WTC11 (cell line): Measurements from ENCODE around the gene EPHB6. TPM values are rescaled to one million over a fixed set of nuclear protein-coding genes. Genes with fewer than 3 reads are reported as not detected.

Experiments used
- ATAC-seq: fragments of 200-7000 bp; cut with Tn5 transposase; 2 replicates; pipeline ENCODE4 v1.10.0; 2021; ENCODE audit warnings: mild to moderate bottlenecking, moderate library complexity
- CTCF ChIA-PET: fragments of 300-600 bp; sonication (Branson Sonifier 250); formaldehyde crosslinking; loops from one replicate; lab custom pipeline; 2021; ENCODE audit warnings: antibody characterized with exemption; lab: Charles Lee
- POLR2A ChIA-PET: fragments of 350-600 bp; sonication (Branson Sonifier 250); formaldehyde crosslinking; loops from one replicate; lab custom pipeline; 2021; ENCODE audit warnings: antibody characterized with exemption; lab: Charles Lee
- DNase-seq: peaks from one replicate; pipeline ENCODE4 v3.0.0; 2021; ENCODE audit warnings: low spot score
- H3K27ac Mint-ChIP-seq: 2 replicates; pipeline ENCODE4 v1.8.0; 2021; ENCODE audit warnings: mixed read lengths
- H3K27me3 Mint-ChIP-seq: 2 replicates; pipeline ENCODE4 v1.8.0; 2021; ENCODE audit warnings: low read depth, mild to moderate bottlenecking, moderate library complexity, mixed read lengths
- H3K36me3 Mint-ChIP-seq: 2 replicates; pipeline ENCODE4 v1.8.0; 2021; ENCODE audit warnings: mixed read lengths
- H3K4me1 Mint-ChIP-seq: 2 replicates; pipeline ENCODE4 v1.8.0; 2022; ENCODE audit warnings: mixed read lengths
- H3K4me3 Mint-ChIP-seq: 2 replicates; pipeline ENCODE4 v1.8.0; 2021; ENCODE audit warnings: mild to moderate bottlenecking, moderate library complexity, mixed read lengths
- H3K9me3 Mint-ChIP-seq: 2 replicates; pipeline ENCODE4 v1.8.0; 2021; ENCODE audit warnings: mixed read lengths
- CBFB ChIP-seq: sonication (generic); formaldehyde crosslinking; IDR thresholded peaks from 2 replicates; pipeline ENCODE4 v1.8.1; 2022; ENCODE audit warnings: mild to moderate bottlenecking, low read depth, missing genetic modification reagents
- CREB1 ChIP-seq: sonication (generic); formaldehyde crosslinking; IDR thresholded peaks from 2 replicates; pipeline ENCODE4 v1.8.0; 2023; ENCODE audit warnings: mild to moderate bottlenecking, missing genetic modification reagents
- CREM ChIP-seq: sonication (generic); formaldehyde crosslinking; IDR thresholded peaks from 2 replicates; pipeline ENCODE4 v1.8.1; 2022; ENCODE audit warnings: mild to moderate bottlenecking, missing genetic modification reagents, moderate library complexity
- FOXJ3 ChIP-seq: sonication (generic); formaldehyde crosslinking; IDR thresholded peaks from 2 replicates; pipeline ENCODE4 v1.9.0; 2021; ENCODE audit warnings: missing genetic modification reagents, mild to moderate bottlenecking, borderline replicate concordance
- FOXP1 ChIP-seq: sonication (generic); formaldehyde crosslinking; IDR thresholded peaks from 2 replicates; pipeline ENCODE4 v1.8.0; 2022; ENCODE audit warnings: missing genetic modification reagents, mild to moderate bottlenecking, moderate library complexity, borderline replicate concordance
- GTF2I ChIP-seq: fragments of 250-450 bp; sonication (Bioruptor Pico); conservative IDR thresholded peaks from 2 replicates; pipeline ENCODE4 v1.4.0; 2021; ENCODE audit warnings: mild to moderate bottlenecking
- IRF2 ChIP-seq: sonication (generic); formaldehyde crosslinking; IDR thresholded peaks from 2 replicates; pipeline ENCODE4 v1.8.0; 2022; ENCODE audit warnings: low read depth, missing genetic modification reagents, borderline replicate concordance
- NFATC4 ChIP-seq: fragments of 250-450 bp; sonication (Bioruptor Pico); IDR thresholded peaks from 2 replicates; pipeline ENCODE4 v1.9.0; 2021; ENCODE audit warnings: mild to moderate bottlenecking
- NFYB ChIP-seq: sonication (generic); formaldehyde crosslinking; conservative IDR thresholded peaks from 2 replicates; pipeline ENCODE4 v1.8.0; 2022; ENCODE audit warnings: low read depth, missing genetic modification reagents
- NR1H2 ChIP-seq: sonication (generic); formaldehyde crosslinking; IDR thresholded peaks from 2 replicates; pipeline ENCODE4 v1.9.0; 2021; ENCODE audit warnings: mild to moderate bottlenecking, moderate library complexity, missing genetic modification reagents
- OVOL2 ChIP-seq: fragments of 250-450 bp; sonication (Bioruptor Pico); IDR thresholded peaks from 2 replicates; pipeline ENCODE4 v1.9.0; 2021; ENCODE audit warnings: mild to moderate bottlenecking, borderline replicate concordance
- PRRX2 ChIP-seq: fragments of 250-450 bp; sonication (Bioruptor Pico); IDR thresholded peaks from 2 replicates; pipeline ENCODE4 v1.8.0; 2021; ENCODE audit warnings: mild to moderate bottlenecking
- RELA ChIP-seq: sonication (generic); formaldehyde crosslinking; IDR thresholded peaks from 2 replicates; pipeline ENCODE4 v1.8.1; 2022; ENCODE audit warnings: missing genetic modification reagents, mild to moderate bottlenecking, borderline replicate concordance
- SMAD3 ChIP-seq: sonication (generic); formaldehyde crosslinking; IDR thresholded peaks from 2 replicates; pipeline ENCODE4 v1.8.0; 2022; ENCODE audit warnings: missing genetic modification reagents, mild to moderate bottlenecking, borderline replicate concordance
- SMAD4 ChIP-seq: sonication (generic); formaldehyde crosslinking; IDR thresholded peaks from 2 replicates; pipeline ENCODE4 v1.8.0; 2022; ENCODE audit warnings: mild to moderate bottlenecking, missing genetic modification reagents
- TCF7 ChIP-seq: sonication (generic); formaldehyde crosslinking; IDR thresholded peaks from 2 replicates; pipeline ENCODE4 v1.8.0; 2022; ENCODE audit warnings: mild to moderate bottlenecking, low read depth, missing genetic modification reagents, moderate library complexity
- TEAD4 ChIP-seq: sonication (generic); formaldehyde crosslinking; IDR thresholded peaks from 2 replicates; pipeline ENCODE4 v1.8.0; 2022; ENCODE audit warnings: mild to moderate bottlenecking, missing genetic modification reagents
- ZNF317 ChIP-seq: sonication (generic); formaldehyde crosslinking; IDR thresholded peaks from 2 replicates; pipeline ENCODE4 v1.8.1; 2023; ENCODE audit warnings: low read depth, mild to moderate bottlenecking, moderate library complexity, missing genetic modification reagents, borderline replicate concordance
- total RNA-seq: library from RNA; stranded (reverse); gene quantifications from 3 replicates; pipeline ENCODE4 v1.2.3, GENCODE V29; 2021
- TF ChIP-seq, protein P1 (sequence below): sonication (generic); formaldehyde crosslinking; IDR thresholded peaks from 2 replicates; pipeline ENCODE4 v1.8.1; 2022; ENCODE audit warnings: low read depth, missing genetic modification reagents, borderline replicate concordance
- TF ChIP-seq, protein P2 (sequence below): sonication (generic); formaldehyde crosslinking; IDR thresholded peaks from 2 replicates; pipeline ENCODE4 v1.8.0; 2022; ENCODE audit warnings: mild to moderate bottlenecking, missing genetic modification reagents
- TF ChIP-seq, protein P3 (sequence below): sonication (generic); formaldehyde crosslinking; IDR thresholded peaks from 2 replicates; pipeline ENCODE4 v1.8.1; 2023; ENCODE audit warnings: mild to moderate bottlenecking, missing genetic modification reagents
- TF ChIP-seq, protein P4 (sequence below): sonication (generic); formaldehyde crosslinking; IDR thresholded peaks from 2 replicates; pipeline ENCODE4 v1.8.1; 2022; ENCODE audit warnings: missing genetic modification reagents, borderline replicate concordance
- TF ChIP-seq, protein P5 (sequence below): sonication (generic); formaldehyde crosslinking; IDR thresholded peaks from 2 replicates; pipeline ENCODE4 v1.8.1; 2023; ENCODE audit warnings: mild to moderate bottlenecking, missing genetic modification reagents, moderate library complexity
- TF ChIP-seq, protein P6 (sequence below): sonication (generic); formaldehyde crosslinking; IDR thresholded peaks from 2 replicates; pipeline ENCODE4 v1.8.1; 2022; ENCODE audit warnings: mild to moderate bottlenecking, missing genetic modification reagents, moderate library complexity, borderline replicate concordance
- TF ChIP-seq, protein P7 (sequence below): sonication (generic); formaldehyde crosslinking; IDR thresholded peaks from 2 replicates; pipeline ENCODE4 v1.8.0; 2022; ENCODE audit warnings: mild to moderate bottlenecking, missing genetic modification reagents
- TF ChIP-seq, protein P8 (sequence below): fragments of 250-450 bp; sonication (Bioruptor Pico); IDR thresholded peaks from 2 replicates; pipeline ENCODE4 v1.9.0; 2021; ENCODE audit warnings: moderate library complexity, mild to moderate bottlenecking, inconsistent platforms, borderline replicate concordance

EPHB6 gene
- total RNA-seq, 1 experiment from 2014 or later, result 15.1 TPM

DNA sequence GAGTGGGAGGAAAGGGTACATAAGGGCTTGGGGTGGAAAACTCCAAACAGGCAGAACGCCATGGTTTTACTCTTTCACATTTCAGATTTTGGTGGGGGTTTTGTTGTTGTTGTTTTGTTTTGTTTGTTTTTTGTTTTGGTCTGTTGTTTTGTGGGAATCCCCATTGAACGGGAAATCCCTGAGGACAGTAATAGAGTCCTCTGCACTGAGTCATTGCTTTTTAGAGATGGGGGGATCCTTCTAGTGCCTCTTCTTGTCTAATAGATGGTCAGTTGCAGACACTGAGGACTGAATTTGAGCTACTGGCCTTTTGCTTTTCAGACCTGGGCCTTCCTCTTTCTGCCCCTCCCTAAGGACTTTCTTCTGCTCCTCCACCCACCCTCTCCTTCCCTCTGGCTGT, 58.7 kb downstream of the EPHB6 start (continued):
- TF ChIP-seq, protein P1, sequence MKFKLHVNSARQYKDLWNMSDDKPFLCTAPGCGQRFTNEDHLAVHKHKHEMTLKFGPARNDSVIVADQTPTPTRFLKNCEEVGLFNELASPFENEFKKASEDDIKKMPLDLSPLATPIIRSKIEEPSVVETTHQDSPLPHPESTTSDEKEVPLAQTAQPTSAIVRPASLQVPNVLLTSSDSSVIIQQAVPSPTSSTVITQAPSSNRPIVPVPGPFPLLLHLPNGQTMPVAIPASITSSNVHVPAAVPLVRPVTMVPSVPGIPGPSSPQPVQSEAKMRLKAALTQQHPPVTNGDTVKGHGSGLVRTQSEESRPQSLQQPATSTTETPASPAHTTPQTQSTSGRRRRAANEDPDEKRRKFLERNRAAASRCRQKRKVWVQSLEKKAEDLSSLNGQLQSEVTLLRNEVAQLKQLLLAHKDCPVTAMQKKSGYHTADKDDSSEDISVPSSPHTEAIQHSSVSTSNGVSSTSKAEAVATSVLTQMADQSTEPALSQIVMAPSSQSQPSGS (CRISPR knock-in tag), result no peak
- TF ChIP-seq TCF7 (CRISPR knock-in tag), result no peak
- TF ChIP-seq, protein P2, sequence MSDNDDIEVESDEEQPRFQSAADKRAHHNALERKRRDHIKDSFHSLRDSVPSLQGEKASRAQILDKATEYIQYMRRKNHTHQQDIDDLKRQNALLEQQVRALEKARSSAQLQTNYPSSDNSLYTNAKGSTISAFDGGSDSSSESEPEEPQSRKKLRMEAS (CRISPR knock-in tag), result no peak
- TF ChIP-seq, protein P3, sequence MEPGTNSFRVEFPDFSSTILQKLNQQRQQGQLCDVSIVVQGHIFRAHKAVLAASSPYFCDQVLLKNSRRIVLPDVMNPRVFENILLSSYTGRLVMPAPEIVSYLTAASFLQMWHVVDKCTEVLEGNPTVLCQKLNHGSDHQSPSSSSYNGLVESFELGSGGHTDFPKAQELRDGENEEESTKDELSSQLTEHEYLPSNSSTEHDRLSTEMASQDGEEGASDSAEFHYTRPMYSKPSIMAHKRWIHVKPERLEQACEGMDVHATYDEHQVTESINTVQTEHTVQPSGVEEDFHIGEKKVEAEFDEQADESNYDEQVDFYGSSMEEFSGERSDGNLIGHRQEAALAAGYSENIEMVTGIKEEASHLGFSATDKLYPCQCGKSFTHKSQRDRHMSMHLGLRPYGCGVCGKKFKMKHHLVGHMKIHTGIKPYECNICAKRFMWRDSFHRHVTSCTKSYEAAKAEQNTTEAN (CRISPR knock-in tag), result no peak
- TF ChIP-seq FOXP1 (CRISPR knock-in tag), result no peak
- no peak for TF ChIP-seq CREM
- no peak for TF ChIP-seq SMAD4 (CRISPR knock-in tag)
- no peak for TF ChIP-seq NFATC4 (CRISPR knock-in tag)
- TF ChIP-seq RELA (CRISPR knock-in tag), result no peak
- TF ChIP-seq TEAD4 (CRISPR knock-in tag), result no peak
- TF ChIP-seq, all 79 proteins: peak for 0

DNA sequence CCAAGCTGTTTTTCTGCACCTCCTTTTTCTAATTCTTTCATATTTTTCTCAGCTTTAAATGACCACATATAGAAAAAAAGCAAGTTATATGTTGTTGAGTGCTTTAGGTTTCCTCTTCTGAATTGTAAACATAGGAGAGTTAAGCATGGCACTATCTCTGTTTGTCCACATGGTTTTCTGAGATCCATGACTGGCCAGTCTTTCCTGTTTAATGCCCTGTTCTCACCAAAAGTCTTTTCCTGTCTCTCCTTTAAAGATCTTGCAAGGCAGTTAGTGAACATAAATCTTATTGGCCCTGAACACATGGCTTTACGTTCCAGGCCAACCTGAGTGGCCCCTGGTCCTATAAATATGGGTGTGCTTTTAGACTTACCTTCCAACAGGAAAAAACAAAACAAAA, 59.2 kb downstream of the EPHB6 start:
- no peaks in the 10 kb centered on the region for H3K36me3 Mint-ChIP-seq
- H3K4me1 Mint-ChIP-seq, result 0 out of 2 replicates have a peak, but pooled peaks cover 2% of the 10 kb centered on the region
- H3K27ac Mint-ChIP-seq, result no peak overlapping the region
- DNase-seq, result no peak
- H3K4me3 Mint-ChIP-seq, result no peak overlapping the region
- no peak for ATAC-seq
- H3K9me3 Mint-ChIP-seq, result no peaks in the 10 kb centered on the region; the same call in 1 of the 2 replicates
- ChIA-PET CTCF (no interaction called here), POLR2A (no interaction called here)
- no peaks in the 10 kb centered on the region; the same call in 1 of the 2 replicates for H3K27me3 Mint-ChIP-seq
- TF ChIP-seq, protein P4, sequence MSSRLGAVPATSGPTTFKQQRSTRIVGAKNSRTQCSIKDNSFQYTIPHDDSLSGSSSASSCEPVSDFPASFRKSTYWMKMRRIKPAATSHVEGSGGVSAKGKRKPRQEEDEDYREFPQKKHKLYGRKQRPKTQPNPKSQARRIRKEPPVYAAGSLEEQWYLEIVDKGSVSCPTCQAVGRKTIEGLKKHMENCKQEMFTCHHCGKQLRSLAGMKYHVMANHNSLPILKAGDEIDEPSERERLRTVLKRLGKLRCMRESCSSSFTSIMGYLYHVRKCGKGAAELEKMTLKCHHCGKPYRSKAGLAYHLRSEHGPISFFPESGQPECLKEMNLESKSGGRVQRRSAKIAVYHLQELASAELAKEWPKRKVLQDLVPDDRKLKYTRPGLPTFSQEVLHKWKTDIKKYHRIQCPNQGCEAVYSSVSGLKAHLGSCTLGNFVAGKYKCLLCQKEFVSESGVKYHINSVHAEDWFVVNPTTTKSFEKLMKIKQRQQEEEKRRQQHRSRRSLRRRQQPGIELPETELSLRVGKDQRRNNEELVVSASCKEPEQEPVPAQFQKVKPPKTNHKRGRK (CRISPR knock-in tag), result no peak
- TF ChIP-seq SMAD3 (CRISPR knock-in tag) (no peak), NFYB (CRISPR knock-in tag) (no peak), FOXJ3 (CRISPR knock-in tag) (no peak), TCF7 (CRISPR knock-in tag) (no peak), CREM (no peak), NR1H2 (CRISPR knock-in tag) (no peak), GTF2I (CRISPR knock-in tag) (no peak), PRRX2 (no peak), OVOL2 (CRISPR knock-in tag) (no peak), CREB1 (CRISPR knock-in tag) (no peak), ZNF317 (CRISPR knock-in tag) (no peak), IRF2 (CRISPR knock-in tag) (no peak), CBFB (no peak)
- TF ChIP-seq, protein P5, sequence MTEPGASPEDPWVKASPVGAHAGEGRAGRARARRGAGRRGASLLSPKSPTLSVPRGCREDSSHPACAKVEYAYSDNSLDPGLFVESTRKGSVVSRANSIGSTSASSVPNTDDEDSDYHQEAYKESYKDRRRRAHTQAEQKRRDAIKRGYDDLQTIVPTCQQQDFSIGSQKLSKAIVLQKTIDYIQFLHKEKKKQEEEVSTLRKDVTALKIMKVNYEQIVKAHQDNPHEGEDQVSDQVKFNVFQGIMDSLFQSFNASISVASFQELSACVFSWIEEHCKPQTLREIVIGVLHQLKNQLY (CRISPR knock-in tag), result no peak
- TF ChIP-seq, protein P6, sequence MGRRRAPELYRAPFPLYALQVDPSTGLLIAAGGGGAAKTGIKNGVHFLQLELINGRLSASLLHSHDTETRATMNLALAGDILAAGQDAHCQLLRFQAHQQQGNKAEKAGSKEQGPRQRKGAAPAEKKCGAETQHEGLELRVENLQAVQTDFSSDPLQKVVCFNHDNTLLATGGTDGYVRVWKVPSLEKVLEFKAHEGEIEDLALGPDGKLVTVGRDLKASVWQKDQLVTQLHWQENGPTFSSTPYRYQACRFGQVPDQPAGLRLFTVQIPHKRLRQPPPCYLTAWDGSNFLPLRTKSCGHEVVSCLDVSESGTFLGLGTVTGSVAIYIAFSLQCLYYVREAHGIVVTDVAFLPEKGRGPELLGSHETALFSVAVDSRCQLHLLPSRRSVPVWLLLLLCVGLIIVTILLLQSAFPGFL (CRISPR knock-in tag), result no peak
- TF ChIP-seq, protein P3 (CRISPR knock-in tag), result no peak
- TF ChIP-seq, protein P7, sequence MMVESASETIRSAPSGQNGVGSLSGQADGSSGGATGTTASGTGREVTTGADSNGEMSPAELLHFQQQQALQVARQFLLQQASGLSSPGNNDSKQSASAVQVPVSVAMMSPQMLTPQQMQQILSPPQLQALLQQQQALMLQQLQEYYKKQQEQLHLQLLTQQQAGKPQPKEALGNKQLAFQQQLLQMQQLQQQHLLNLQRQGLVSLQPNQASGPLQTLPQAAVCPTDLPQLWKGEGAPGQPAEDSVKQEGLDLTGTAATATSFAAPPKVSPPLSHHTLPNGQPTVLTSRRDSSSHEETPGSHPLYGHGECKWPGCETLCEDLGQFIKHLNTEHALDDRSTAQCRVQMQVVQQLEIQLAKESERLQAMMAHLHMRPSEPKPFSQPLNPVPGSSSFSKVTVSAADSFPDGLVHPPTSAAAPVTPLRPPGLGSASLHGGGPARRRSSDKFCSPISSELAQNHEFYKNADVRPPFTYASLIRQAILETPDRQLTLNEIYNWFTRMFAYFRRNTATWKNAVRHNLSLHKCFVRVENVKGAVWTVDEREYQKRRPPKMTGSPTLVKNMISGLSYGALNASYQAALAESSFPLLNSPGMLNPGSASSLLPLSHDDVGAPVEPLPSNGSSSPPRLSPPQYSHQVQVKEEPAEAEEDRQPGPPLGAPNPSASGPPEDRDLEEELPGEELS (CRISPR knock-in tag), result no peak
- TF ChIP-seq, protein P8, sequence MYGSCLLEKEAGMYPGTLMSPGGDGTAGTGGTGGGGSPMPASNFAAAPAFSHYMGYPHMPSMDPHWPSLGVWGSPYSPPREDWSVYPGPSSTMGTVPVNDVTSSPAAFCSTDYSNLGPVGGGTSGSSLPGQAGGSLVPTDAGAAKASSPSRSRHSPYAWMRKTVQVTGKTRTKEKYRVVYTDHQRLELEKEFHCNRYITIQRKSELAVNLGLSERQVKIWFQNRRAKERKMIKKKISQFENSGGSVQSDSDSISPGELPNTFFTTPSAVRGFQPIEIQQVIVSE (CRISPR knock-in tag), result no peak
